Neural cell (in vitro differentiated cells): ENCODE results near the gene POU6F2. TPM values are rescaled to one million over a fixed set of nuclear protein-coding genes. Genes with fewer than 3 reads are reported as not detected.

Experiments used
- H2AFZ ChIP-seq: fragments of 200-600, 300-800 bp; sonication (generic), shearing (Covaris generic); 2 replicates; pipeline ENCODE4 v1.6.0; 2014; ENCODE audit warnings: low read depth, mild to moderate bottlenecking, antibody characterized with exemption, low read length, moderate library complexity
- H3F3A ChIP-seq: fragments of 200-600 bp; shearing (Covaris generic); 2 replicates; pipeline ENCODE4 v1.6.1; 2016; ENCODE audit warnings: mild to moderate bottlenecking, moderate library complexity, mixed read lengths, antibody characterized with exemption, low read length; ENCODE audit not compliant: insufficient read depth, poor library complexity, severe bottlenecking
- H3K27ac ChIP-seq: fragments of 200-600, 300-800 bp; sonication (generic), shearing (Covaris generic); 2 replicates; pipeline ENCODE4 v1.5.1; 2014; ENCODE audit warnings: mild to moderate bottlenecking, low read length, moderate library complexity
- H3K27me3 ChIP-seq: fragments of 300-800, 200-600 bp; sonication (generic), shearing (Covaris generic); 2 replicates; pipeline ENCODE4 v1.6.0; 2014; ENCODE audit warnings: mild to moderate bottlenecking, low read depth, low read length, moderate library complexity; ENCODE audit not compliant: insufficient read depth
- H3K36me3 ChIP-seq: fragments of 300-800, 200-600 bp; sonication (generic), shearing (Covaris generic); 2 replicates; pipeline ENCODE4 v1.5.1; 2014; ENCODE audit warnings: mild to moderate bottlenecking, antibody characterized with exemption, low read length, moderate library complexity; ENCODE audit not compliant: insufficient read depth
- H3K4me2 ChIP-seq: fragments of 300-800, 200-600 bp; sonication (generic), shearing (Covaris generic); 2 replicates; pipeline ENCODE4 v1.6.0; 2014; ENCODE audit warnings: mild to moderate bottlenecking, low read length
- H3K4me3 ChIP-seq: fragments of 300-800, 200-600 bp; sonication (generic), shearing (Covaris generic); 2 replicates; pipeline ENCODE4 v1.5.1; 2014; ENCODE audit warnings: mild to moderate bottlenecking, low read length, moderate library complexity
- H3K79me2 ChIP-seq: fragments of 200-600 bp; shearing (Covaris generic); replicated peaks from 2 replicates; pipeline ENCODE4 v1.6.0; 2014; ENCODE audit warnings: mild to moderate bottlenecking, low read length, moderate library complexity; ENCODE audit not compliant: insufficient read depth
- H3K9ac ChIP-seq: fragments of 300-800, 200-600 bp; sonication (generic), shearing (Covaris generic); 2 replicates; pipeline ENCODE4 v1.6.1; 2016; ENCODE audit warnings: mild to moderate bottlenecking, low read length, mixed read lengths
- H3K9me2 ChIP-seq: fragments of 200-600 bp; shearing (Covaris generic); 2 replicates; pipeline ENCODE4 v1.6.1; 2016; ENCODE audit warnings: mild to moderate bottlenecking, low read length, mixed read lengths; ENCODE audit not compliant: insufficient read depth
- H3K9me3 ChIP-seq: fragments of 200-600, 300-800 bp; sonication (generic), shearing (Covaris generic); 2 replicates; pipeline ENCODE4 v1.6.1; 2016; ENCODE audit warnings: mild to moderate bottlenecking, mixed run types, low read length, moderate library complexity, mixed read lengths
- H4K20me1 ChIP-seq: fragments of 200-600 bp; shearing (Covaris generic); 2 replicates; pipeline ENCODE4 v1.6.1; 2016; ENCODE audit warnings: mild to moderate bottlenecking, mixed run types; ENCODE audit not compliant: insufficient read depth
- CTCF ChIP-seq: fragments of 450-650 bp; IDR thresholded peaks from 2 replicates; pipeline ENCODE4 v1.5.1; 2014; ENCODE audit warnings: antibody characterized with exemption, mild to moderate bottlenecking, moderate library complexity; ENCODE audit not compliant: poor library complexity, severe bottlenecking
- EP300 ChIP-seq: fragments of 450-650 bp; conservative IDR thresholded peaks from 2 replicates; pipeline ENCODE4 v1.6.1; 2014; ENCODE audit warnings: antibody characterized with exemption, mild to moderate bottlenecking, moderate library complexity; ENCODE audit not compliant: poor library complexity, severe bottlenecking
- EZH2 ChIP-seq: fragments of 200-600, 300-800 bp; shearing (Covaris generic), sonication (generic); IDR thresholded peaks from 2 replicates; pipeline ENCODE4 v1.6.1; 2014; ENCODE audit warnings: antibody characterized with exemption, low read length, borderline replicate concordance, mild to moderate bottlenecking; ENCODE audit not compliant: insufficient read depth, poor library complexity, severe bottlenecking
- MXI1 ChIP-seq: fragments of 450-650 bp; conservative IDR thresholded peaks from 2 replicates; pipeline ENCODE4 v1.6.1; 2014; ENCODE audit warnings: antibody characterized with exemption, mild to moderate bottlenecking; ENCODE audit not compliant: poor library complexity, severe bottlenecking
- POLR2AphosphoS5 ChIP-seq: IDR thresholded peaks from 2 replicates; pipeline ENCODE4 v1.6.1; 2012
- RAD21 ChIP-seq: fragments of 450-650 bp; conservative IDR thresholded peaks from 2 replicates; pipeline ENCODE4 v1.6.1; 2014; ENCODE audit warnings: antibody characterized with exemption, mild to moderate bottlenecking, moderate library complexity
- REST ChIP-seq: IDR thresholded peaks from 2 replicates; pipeline ENCODE4 v1.6.1; 2012; ENCODE audit warnings: borderline replicate concordance
- SMC3 ChIP-seq: fragments of 450-650 bp; conservative IDR thresholded peaks from 2 replicates; pipeline ENCODE4 v1.6.1; 2014; ENCODE audit warnings: antibody characterized with exemption, mild to moderate bottlenecking, moderate library complexity; ENCODE audit not compliant: poor library complexity
- TAF1 ChIP-seq: IDR thresholded peaks from 2 replicates; pipeline ENCODE4 v1.6.1; 2012; ENCODE audit warnings: low read depth
- polyA plus RNA-seq: library from polyadenylated mRNA; depleted of rRNA; stranded (reverse); fragments of >200 nt; gene quantifications from 2 replicates; pipeline ENCODE4 v1.2.3, GENCODE V29; 2014

The POU6F2 gene
- polyA plus RNA-seq, 1 donor from 2014 or later, result 2.8 TPM

GRCh38 chr7:39515534-39516228, 538.0 kb downstream of the POU6F2 start (continued):
- TF ChIP-seq REST (no peak), EP300 (no peak)

- no peak overlapping the region for H2AFZ ChIP-seq
- no peaks in the 10 kb centered on the region for H3F3A ChIP-seq
- no peaks in the 10 kb centered on the region for H3K27me3 ChIP-seq
- H3K9me3 ChIP-seq, result no peaks in the 10 kb centered on the region
- TF ChIP-seq REST (no peak), POLR2AphosphoS5 (peak; percentile 24)
- H3K9me2 ChIP-seq, result no peaks in the 10 kb centered on the region
- H3K36me3 ChIP-seq, result no peaks in the 10 kb centered on the region
- H3K9ac ChIP-seq, result no peak overlapping the region
- no peak overlapping the region for H3K4me2 ChIP-seq
- H3K4me3 ChIP-seq, result no peak overlapping the region
- no peaks in the 10 kb centered on the region for H3K79me2 ChIP-seq
- no peaks in the 10 kb centered on the region for H4K20me1 ChIP-seq
- H3K27ac ChIP-seq, result no peak overlapping the region
Measured at GRCh38 chr7:39516498-39516897, 538.8 kb downstream of the POU6F2 start.

- H3K27me3 ChIP-seq, result no peaks in the 10 kb centered on the region
- H3F3A ChIP-seq, result no peaks in the 10 kb centered on the region
- H3K36me3 ChIP-seq, result no peaks in the 10 kb centered on the region
- H3K4me3 ChIP-seq, result no peak overlapping the region
- no peaks in the 10 kb centered on the region for H3K79me2 ChIP-seq
- no peak overlapping the region for H3K4me2 ChIP-seq
- no peak overlapping the region for H3K9ac ChIP-seq
- no peak overlapping the region for H3K27ac ChIP-seq
- no peaks in the 10 kb centered on the region for H3K9me3 ChIP-seq
- no peaks in the 10 kb centered on the region for H4K20me1 ChIP-seq
- no peak overlapping the region for H2AFZ ChIP-seq
- no peaks in the 10 kb centered on the region for H3K9me2 ChIP-seq
- no peak for TF ChIP-seq TAF1
- TF ChIP-seq EZH2, result no peak
- TF ChIP-seq RAD21, result no peak
- no peak for TF ChIP-seq POLR2AphosphoS5
- TF ChIP-seq REST, result no peak
- TF ChIP-seq EP300, result no peak
- TF ChIP-seq MXI1, result no peak
- no peak for TF ChIP-seq CTCF
- TF ChIP-seq SMC3, result no peak
Measured at GRCh38 chr7:39517240-39517639, 539.5 kb downstream of the POU6F2 start.
